Smooth muscle cell (in vitro differentiated cells): ENCODE results near the gene SH3RF1. TPM values are rescaled to one million over a fixed set of nuclear protein-coding genes. Genes with fewer than 3 reads are reported as not detected.

Experiments
- DNase-seq: peaks from one replicate; lab custom pipeline; 2025; ENCODE audit not compliant: unreplicated experiment; lab: John Stamatoyannopoulos, UW
- H2AFZ ChIP-seq: fragments of 200-600 bp; sonication (generic); 2 replicates; pipeline ENCODE4 v1.6.0; 2016; ENCODE audit warnings: antibody characterized with exemption, low read depth, mild to moderate bottlenecking
- H3F3A ChIP-seq: fragments of 200-600 bp; sonication (generic); 2 replicates; pipeline ENCODE4 v1.6.0; 2017; ENCODE audit warnings: antibody characterized with exemption, low read depth
- H3K27ac ChIP-seq: fragments of 200-600 bp; sonication (generic); 2 replicates; pipeline ENCODE4 v1.5.1; 2016; ENCODE audit warnings: low read depth, mild to moderate bottlenecking
- H3K27me3 ChIP-seq: fragments of 200-600 bp; sonication (generic); 2 replicates; pipeline ENCODE4 v1.6.1; 2016; ENCODE audit warnings: low read depth, mild to moderate bottlenecking
- H3K36me3 ChIP-seq: fragments of 200-600 bp; sonication (generic); 2 replicates; pipeline ENCODE4 v1.5.1; 2016; ENCODE audit warnings: low read depth
- H3K4me1 ChIP-seq: fragments of 200-600 bp; sonication (generic); 2 replicates; pipeline ENCODE4 v1.5.1; 2016; ENCODE audit warnings: low read depth
- H3K4me2 ChIP-seq: fragments of 200-600 bp; sonication (generic); 2 replicates; pipeline ENCODE4 v1.6.0; 2016; ENCODE audit warnings: mild to moderate bottlenecking
- H3K4me3 ChIP-seq: fragments of 200-600 bp; sonication (generic); 2 replicates; pipeline ENCODE4 v1.5.1; 2016; ENCODE audit warnings: mild to moderate bottlenecking
- H3K79me2 ChIP-seq: fragments of 200-600 bp; sonication (generic); 2 replicates; pipeline ENCODE4 v1.6.0; 2016; ENCODE audit warnings: low read depth, mild to moderate bottlenecking
- H3K9ac ChIP-seq: fragments of 200-600 bp; sonication (generic); 2 replicates; pipeline ENCODE4 v1.6.0; 2016; ENCODE audit warnings: low read depth
- H3K9me3 ChIP-seq: fragments of 200-600 bp; sonication (generic); replicated peaks from 2 replicates; pipeline ENCODE4 v1.5.1; 2016; ENCODE audit warnings: low read depth
- H4K20me1 ChIP-seq: fragments of 200-600 bp; sonication (generic); 2 replicates; pipeline ENCODE4 v1.6.0; 2016; ENCODE audit warnings: low read depth
- CTCF ChIP-seq: fragments of 200-600 bp; sonication (generic); IDR thresholded peaks from 2 replicates; pipeline ENCODE4 v1.5.1; 2017; ENCODE audit warnings: borderline replicate concordance, mild to moderate bottlenecking, antibody characterized with exemption; ENCODE audit not compliant: insufficient read depth, poor library complexity, severe bottlenecking
- WGBS: methylation state at CpG from one replicate; pipeline ENCODE4 v1.1.7; 2016; ENCODE audit warnings: low lambda C conversion rate; 5-methylcytosine and 5-hydroxymethylcytosine counted together
- polyA plus RNA-seq: library from polyadenylated mRNA; unstranded; fragments of >200 nt; fragmentation: Nextera tagmentation; extraction: Ambion mirVana; gene quantifications from 2 replicates; pipeline ENCODE4 v1.2.1, GENCODE V29; 2016
- total RNA-seq: library from RNA; depleted of rRNA; stranded (reverse); fragments of >200 nt; gene quantifications from 2 replicates; pipeline ENCODE4 v1.2.3, GENCODE V29; 2014

The SH3RF1 gene
- total and polyA plus RNA-seq, 2 experiments from 2014 or later, result 9.4 to 10.2 TPM

- peaks cover 6% of the 10 kb centered on the region for H3K4me1 ChIP-seq
- no peaks in the 10 kb centered on the region for H3K36me3 ChIP-seq
- no peaks in the 10 kb centered on the region for H3K79me2 ChIP-seq
- peaks cover 13% of the 10 kb centered on the region for H3F3A ChIP-seq
- H3K9me3 ChIP-seq, result no peaks in the 10 kb centered on the region
- no peak overlapping the region for H2AFZ ChIP-seq
- TF ChIP-seq CTCF, result no peak
- no peak overlapping the region for H3K4me2 ChIP-seq
- H3K27ac ChIP-seq, result no peak overlapping the region
- no peak overlapping the region for H3K4me3 ChIP-seq
- no peaks in the 10 kb centered on the region for H3K27me3 ChIP-seq
- H4K20me1 ChIP-seq, result no peaks in the 10 kb centered on the region
- DNase-seq, result no peak
- WGBS, result 93% methylated on average over 4 of the region's 4 CpGs
- no peak overlapping the region for H3K9ac ChIP-seq
These were observed 160.1 kb downstream of the SH3RF1 start for GRCh38 chr4:169110633-169111032.

- no peak for DNase-seq
- H2AFZ ChIP-seq, result no peak overlapping the region
These were observed 161.6 kb downstream of the SH3RF1 start for GRCh38 chr4:169109035-169109675.

DNA sequence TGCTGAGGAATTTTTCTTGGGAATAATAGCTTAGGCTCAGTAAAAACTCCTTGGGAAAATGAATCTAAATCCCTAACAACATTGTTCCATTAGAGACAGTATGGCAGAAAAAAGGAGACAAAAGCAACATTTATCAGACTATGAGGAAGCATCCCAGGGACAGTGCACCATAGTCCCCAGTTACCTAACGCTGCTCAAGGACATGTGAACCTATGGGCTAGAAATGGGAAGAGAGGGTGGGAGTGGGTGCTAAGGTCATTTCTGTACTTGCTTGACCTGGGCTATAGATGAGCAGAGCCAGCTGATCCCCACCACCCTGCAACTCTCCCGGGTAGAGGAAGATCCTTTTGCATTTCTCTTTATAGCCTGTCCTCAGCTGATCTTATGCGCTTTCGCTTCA lies 162.5 kb downstream of the SH3RF1 start:
- H3K27me3 ChIP-seq, result no peaks in the 10 kb centered on the region
- H3K27ac ChIP-seq, result no peak overlapping the region
- no peaks in the 10 kb centered on the region for H4K20me1 ChIP-seq
- no peak for DNase-seq
- H3K9ac ChIP-seq, result no peak overlapping the region
- H3K4me1 ChIP-seq, result peaks cover 13% of the 10 kb centered on the region
- H3K9me3 ChIP-seq, result no peaks in the 10 kb centered on the region
- H3K79me2 ChIP-seq, result no peaks in the 10 kb centered on the region
- H3K4me2 ChIP-seq, result no peak overlapping the region
- no peaks in the 10 kb centered on the region for H3F3A ChIP-seq
- TF ChIP-seq CTCF, result no peak
- H3K4me3 ChIP-seq, result no peak overlapping the region
- peaks cover 5% of the 10 kb centered on the region for H3K36me3 ChIP-seq
- no peak overlapping the region for H2AFZ ChIP-seq
- 96% methylated on average over 4 of the region's 4 CpGs for WGBS

More at GRCh38 chr4:169109035-169109675, 161.6 kb downstream of the SH3RF1 start:
- no peaks in the 10 kb centered on the region for H3F3A ChIP-seq
- H3K36me3 ChIP-seq, result no peaks in the 10 kb centered on the region
- H3K9me3 ChIP-seq, result no peaks in the 10 kb centered on the region
- no peak overlapping the region for H3K9ac ChIP-seq
- no peaks in the 10 kb centered on the region for H3K27me3 ChIP-seq
- no peak overlapping the region for H3K4me3 ChIP-seq
- TF ChIP-seq CTCF, result no peak
- 87% methylated on average over 2 of the region's 2 CpGs for WGBS
- H3K4me2 ChIP-seq, result no peak overlapping the region
- H3K79me2 ChIP-seq, result no peaks in the 10 kb centered on the region
- H3K4me1 ChIP-seq, result peaks cover 4% of the 10 kb centered on the region
- no peak overlapping the region for H3K27ac ChIP-seq
- no peaks in the 10 kb centered on the region for H4K20me1 ChIP-seq

GRCh38 chr4:169107528-169107927 lies 163.2 kb downstream of the SH3RF1 start:
- no peaks in the 10 kb centered on the region for H3K79me2 ChIP-seq

More at GRCh38 chr4:169107528-169107927, 163.2 kb downstream of the SH3RF1 start:
- TF ChIP-seq CTCF, result no peak
- DNase-seq, result no peak
- H3K27me3 ChIP-seq, result no peaks in the 10 kb centered on the region
- no peaks in the 10 kb centered on the region for H4K20me1 ChIP-seq
- no peaks in the 10 kb centered on the region for H3F3A ChIP-seq
- H3K36me3 ChIP-seq, result peaks cover 5% of the 10 kb centered on the region
- H3K27ac ChIP-seq, result no peak overlapping the region
- peaks cover 15% of the 10 kb centered on the region for H3K4me1 ChIP-seq
- WGBS, result 68% methylated on average over 2 of the region's 2 CpGs
- no peaks in the 10 kb centered on the region for H3K9me3 ChIP-seq
- H3K4me2 ChIP-seq, result no peak overlapping the region
- H2AFZ ChIP-seq, result no peak overlapping the region
- no peak overlapping the region for H3K9ac ChIP-seq
- no peak overlapping the region for H3K4me3 ChIP-seq
